Testis (tissue), 3 donors: Measurements from ENCODE around the gene TMEM117. TPM values are rescaled to one million over a fixed set of nuclear protein-coding genes. Genes with fewer than 3 reads are reported as not detected.

Experiments
- DNase-seq: peaks from one replicate; pipeline ENCODE4 v3.0.0-alpha.2; 2019
- H3K27ac ChIP-seq, 2 donors: fragments of 200-600 bp; sonication (generic); one replicate each; pipeline ENCODE4 v1.5.1; 2019
- H3K27me3 ChIP-seq: fragments of 200-600 bp; sonication (generic); one replicate; pipeline ENCODE4 v1.5.1; 2019
- H3K36me3 ChIP-seq: fragments of 200-600 bp; sonication (generic); one replicate; pipeline ENCODE4 v1.5.1; 2017; ENCODE audit warnings: low read depth; ENCODE audit errors: missing control alignments
- H3K4me1 ChIP-seq: fragments of 200-600 bp; sonication (generic); one replicate; pipeline ENCODE4 v1.5.1; 2019
- H3K4me3 ChIP-seq, 2 donors: fragments of 200-600 bp; sonication (generic); one replicate each; pipeline ENCODE4 v1.5.1; 2017 to 2019
- H3K9me3 ChIP-seq: fragments of 200-600 bp; sonication (generic); one replicate; pipeline ENCODE4 v1.5.1; 2017
- POLR2A ChIP-seq: fragments of 450-650 bp; IDR thresholded peaks from one replicate; pipeline ENCODE4 v1.6.1; 2017; ENCODE audit warnings: antibody characterized with exemption, mild to moderate bottlenecking, moderate library complexity
- WGBS, 2 donors: methylation state at CpG; one replicate each; pipeline ENCODE4 v1.1.5; 2018; 5-methylcytosine and 5-hydroxymethylcytosine counted together
- intact Hi-C: fragments of 100-400 bp; cut with DNase I; formaldehyde crosslinking; loops from one replicate; pipeline ENCODE4 v1.15.1; 2023; ENCODE audit warnings: low total_unique reads
- polyA plus RNA-seq: library from polyadenylated mRNA; stranded (reverse); fragments of 350-450 nt; fragmentation: Illumina TruSeq; extraction: RNeasy Lipid Tissue Mini Kit (QIAGEN cat#74804); gene quantifications from one replicate; pipeline ENCODE4 v1.2.3, GENCODE V29; 2014; ENCODE audit warnings: low read depth, low replicate concordance; ENCODE audit not compliant: insufficient read depth
- total RNA-seq, 2 donors: library from RNA; depleted of rRNA; stranded (reverse); fragments of >200 nt; gene quantifications; one replicate each; pipeline ENCODE4 v1.2.3, GENCODE V29; 2016
- TF ChIP-seq, protein P1 (sequence below), 3 experiments: fragments of 450-650 bp in 2 of 3; fragments of 200-600 bp in 1 of 3; sonication (generic) in 1 of 3; IDR thresholded peaks; one replicate each; pipeline ENCODE4 v1.5.1; 2016 to 2019; ENCODE audit warnings: antibody characterized with exemption in 3 of 3, mild to moderate bottlenecking in 2 of 3, moderate library complexity in 1 of 3

TMEM117 gene
- total and polyA plus RNA-seq, 3 donors from 2014 or later: 6.1 to 17.7 (median 14.8) TPM

- Histone ChIP-seq H3K9me3 (no peaks in the 10 kb centered on the region), H3K27ac (no peak overlapping the region), H3K36me3 (no peaks in the 10 kb centered on the region), H3K4me3 (no peak overlapping the region), H3K4me1 (no peaks in the 10 kb centered on the region), H3K27me3 (no peaks in the 10 kb centered on the region)
- no peak for DNase-seq
- no peak for TF ChIP-seq POLR2A
- TF ChIP-seq, protein P1, sequence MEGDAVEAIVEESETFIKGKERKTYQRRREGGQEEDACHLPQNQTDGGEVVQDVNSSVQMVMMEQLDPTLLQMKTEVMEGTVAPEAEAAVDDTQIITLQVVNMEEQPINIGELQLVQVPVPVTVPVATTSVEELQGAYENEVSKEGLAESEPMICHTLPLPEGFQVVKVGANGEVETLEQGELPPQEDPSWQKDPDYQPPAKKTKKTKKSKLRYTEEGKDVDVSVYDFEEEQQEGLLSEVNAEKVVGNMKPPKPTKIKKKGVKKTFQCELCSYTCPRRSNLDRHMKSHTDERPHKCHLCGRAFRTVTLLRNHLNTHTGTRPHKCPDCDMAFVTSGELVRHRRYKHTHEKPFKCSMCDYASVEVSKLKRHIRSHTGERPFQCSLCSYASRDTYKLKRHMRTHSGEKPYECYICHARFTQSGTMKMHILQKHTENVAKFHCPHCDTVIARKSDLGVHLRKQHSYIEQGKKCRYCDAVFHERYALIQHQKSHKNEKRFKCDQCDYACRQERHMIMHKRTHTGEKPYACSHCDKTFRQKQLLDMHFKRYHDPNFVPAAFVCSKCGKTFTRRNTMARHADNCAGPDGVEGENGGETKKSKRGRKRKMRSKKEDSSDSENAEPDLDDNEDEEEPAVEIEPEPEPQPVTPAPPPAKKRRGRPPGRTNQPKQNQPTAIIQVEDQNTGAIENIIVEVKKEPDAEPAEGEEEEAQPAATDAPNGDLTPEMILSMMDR (IDR thresholded peaks at IDR 0.05): no peak
- WGBS, 2 donors: 64 to 66% methylated on average over 4 of the region's 4 CpGs
- intact Hi-C loops: no loop called here
Observed at GRCh38 chr12:43914391-43914790, 78.5 kb downstream of the TMEM117 start.

DNA sequence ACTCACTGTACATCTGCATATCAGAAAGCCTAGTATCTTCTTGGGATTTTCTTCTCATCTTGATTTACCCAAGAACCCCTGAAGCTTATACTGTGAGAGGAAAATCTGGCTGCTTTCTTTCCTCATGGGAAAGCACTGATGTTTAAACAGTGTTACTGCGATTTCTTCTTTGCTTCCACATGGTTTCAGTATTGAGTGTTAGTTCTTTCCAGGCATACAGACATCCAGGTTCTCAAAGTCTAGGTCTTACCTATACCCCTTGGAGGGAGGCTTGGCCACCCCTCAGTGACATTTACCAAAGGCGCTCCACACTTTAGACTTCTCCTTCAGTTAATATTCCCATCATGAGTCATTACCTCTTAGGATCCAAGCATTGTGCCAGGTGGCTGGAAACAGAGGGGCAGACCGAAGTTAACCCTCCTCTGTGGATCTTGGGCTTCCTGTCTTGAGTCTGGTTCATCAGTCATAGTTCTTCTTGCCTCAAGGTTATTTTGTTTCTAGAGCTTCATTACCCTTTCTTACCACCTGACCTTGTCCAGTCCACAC lies 79.1 kb downstream of the TMEM117 start:
- H3K27ac ChIP-seq: no peak overlapping the region
- TF ChIP-seq, protein P1 (IDR thresholded peaks at IDR 0.05): no peak
- TF ChIP-seq POLR2A: no peak
- H3K4me3 ChIP-seq: no peak overlapping the region
- whole genome bisulfite sequencing, 2 donors: 74 to 77% methylated on average over 3 of the region's 3 CpGs
- H3K4me1 ChIP-seq: no peaks in the 10 kb centered on the region
- H3K36me3 ChIP-seq: no peaks in the 10 kb centered on the region
- intact Hi-C loops: no loop called here
- no peaks in the 10 kb centered on the region for H3K27me3 ChIP-seq
- no peak for DNase-seq
- H3K9me3 ChIP-seq: no peaks in the 10 kb centered on the region

DNA sequence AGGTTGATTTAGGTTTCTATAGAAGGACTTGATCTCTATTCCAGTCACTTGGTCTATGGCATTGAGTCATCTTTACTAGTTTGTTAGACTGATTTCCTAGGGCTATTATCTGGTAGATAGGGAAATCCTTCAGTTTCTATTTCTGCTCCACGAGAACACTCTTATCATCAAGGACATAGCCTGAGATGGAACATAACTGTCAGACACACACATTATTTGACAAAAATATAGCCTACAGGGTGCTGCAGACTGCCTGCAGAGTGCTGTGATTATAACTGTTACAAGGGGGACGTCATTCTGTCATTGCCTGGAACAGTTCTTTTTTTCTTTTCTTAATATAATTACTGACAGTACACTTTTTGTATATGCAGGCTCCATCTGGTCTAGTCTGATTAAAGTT lies 82.0 kb downstream of the TMEM117 start:
- intact Hi-C loops: no loop called here
- no peaks in the 10 kb centered on the region for H3K9me3 ChIP-seq
- H3K4me1 ChIP-seq: no peaks in the 10 kb centered on the region
- WGBS, 2 donors: 34 to 55% methylated on average over 2 of the region's 2 CpGs
- H3K36me3 ChIP-seq: no peaks in the 10 kb centered on the region
- TF ChIP-seq, protein P1 (IDR thresholded peaks at IDR 0.05): no peak
- no peak for TF ChIP-seq POLR2A
- no peak for DNase-seq
- no peak overlapping the region for H3K4me3 ChIP-seq
- H3K27ac ChIP-seq: no peak overlapping the region
- no peaks in the 10 kb centered on the region for H3K27me3 ChIP-seq

GRCh38 chr12:43921666-43922337 lies 85.9 kb downstream of the TMEM117 start:
- no peaks in the 10 kb centered on the region for H3K36me3 ChIP-seq
- H3K27ac ChIP-seq: no peak overlapping the region
- no peak for TF ChIP-seq POLR2A
- TF ChIP-seq, protein P1 (IDR thresholded peaks at IDR 0.05): no peak
- no peaks in the 10 kb centered on the region for H3K9me3 ChIP-seq
- H3K27me3 ChIP-seq: no peaks in the 10 kb centered on the region
- no peak for DNase-seq
- WGBS, 2 donors: 93 to 96% methylated on average over 3 of the region's 3 CpGs
- no peaks in the 10 kb centered on the region for H3K4me1 ChIP-seq
- H3K4me3 ChIP-seq: no peak overlapping the region
- intact Hi-C loops: no loop called here

DNA sequence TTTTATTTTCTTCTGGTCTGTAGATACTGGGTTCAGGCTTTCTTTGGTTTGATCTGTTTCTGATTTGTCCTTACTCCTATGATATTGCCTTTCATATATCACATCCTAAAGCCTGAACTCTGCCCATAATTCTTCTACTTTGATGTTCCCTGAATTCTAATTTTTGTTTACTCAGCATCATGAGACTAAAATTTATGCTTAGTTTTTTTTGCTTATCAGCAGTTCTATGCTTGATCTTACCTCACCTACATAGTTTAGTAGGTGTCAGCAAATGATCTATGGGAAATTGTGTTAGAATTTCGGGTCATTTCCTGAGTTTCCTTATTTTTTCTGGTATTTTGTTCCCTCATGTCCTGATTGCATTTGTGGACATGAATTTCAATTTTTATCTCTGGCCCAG lies 94.2 kb downstream of the TMEM117 start:
- Histone ChIP-seq H3K4me3 (no peak overlapping the region), H3K36me3 (no peaks in the 10 kb centered on the region), H3K27me3 (no peaks in the 10 kb centered on the region), H3K27ac (no peak overlapping the region), H3K9me3 (no peaks in the 10 kb centered on the region), H3K4me1 (no peaks in the 10 kb centered on the region)
- intact Hi-C loops: no loop called here
- 81 to 89% methylated on average over 1 of the region's 1 CpG for WGBS, 2 donors
- TF ChIP-seq, protein P1 (IDR thresholded peaks at IDR 0.05): no peak
- TF ChIP-seq POLR2A: no peak
- no peak for DNase-seq
